GM10248 (cell line): ENCODE data around the gene ATP1A1.

Experiments used
- CTCF ChIA-PET: fragments of 300-600 bp; sonication (Branson Sonifier 250); formaldehyde crosslinking; extraction: SDS; loops from one replicate; lab custom pipeline; 2021; ENCODE audit warnings: antibody characterized with exemption; lab: Yijun Ruan, JAX
- POLR2A ChIA-PET: fragments of 350-650 bp; sonication (Branson Sonifier 250); formaldehyde crosslinking; extraction: SDS; loops from one replicate; lab custom pipeline; 2020; ENCODE audit warnings: antibody characterized with exemption; lab: Yijun Ruan, JAX
- DNase-seq: peaks from one replicate; pipeline ENCODE4 v3.0.0; 2012; ENCODE audit errors: extremely low spot score
- TF ChIP-seq, protein P1 (sequence below): IDR thresholded peaks from 2 replicates; pipeline ENCODE4 v1.5.1; 2012; ENCODE audit warnings: mild to moderate bottlenecking, low read depth; ENCODE audit errors: extremely low read depth, missing control alignments, control extremely low read depth

ATP1A1 gene

GRCh38 chr1:116433275-116434257 lies 60.5 kb downstream of the ATP1A1 start:
- ChIA-PET POLR2A (no interaction called here), CTCF (interaction anchor here (0.9 to 1.2 kb wide), 3 partner anchors 10 to 66 kb away, joined by 3 read pairs; no protein-coding TSS in a partner anchor)
- DNase-seq = no peak
- TF ChIP-seq, protein P1, sequence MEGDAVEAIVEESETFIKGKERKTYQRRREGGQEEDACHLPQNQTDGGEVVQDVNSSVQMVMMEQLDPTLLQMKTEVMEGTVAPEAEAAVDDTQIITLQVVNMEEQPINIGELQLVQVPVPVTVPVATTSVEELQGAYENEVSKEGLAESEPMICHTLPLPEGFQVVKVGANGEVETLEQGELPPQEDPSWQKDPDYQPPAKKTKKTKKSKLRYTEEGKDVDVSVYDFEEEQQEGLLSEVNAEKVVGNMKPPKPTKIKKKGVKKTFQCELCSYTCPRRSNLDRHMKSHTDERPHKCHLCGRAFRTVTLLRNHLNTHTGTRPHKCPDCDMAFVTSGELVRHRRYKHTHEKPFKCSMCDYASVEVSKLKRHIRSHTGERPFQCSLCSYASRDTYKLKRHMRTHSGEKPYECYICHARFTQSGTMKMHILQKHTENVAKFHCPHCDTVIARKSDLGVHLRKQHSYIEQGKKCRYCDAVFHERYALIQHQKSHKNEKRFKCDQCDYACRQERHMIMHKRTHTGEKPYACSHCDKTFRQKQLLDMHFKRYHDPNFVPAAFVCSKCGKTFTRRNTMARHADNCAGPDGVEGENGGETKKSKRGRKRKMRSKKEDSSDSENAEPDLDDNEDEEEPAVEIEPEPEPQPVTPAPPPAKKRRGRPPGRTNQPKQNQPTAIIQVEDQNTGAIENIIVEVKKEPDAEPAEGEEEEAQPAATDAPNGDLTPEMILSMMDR = no peak

DNA sequence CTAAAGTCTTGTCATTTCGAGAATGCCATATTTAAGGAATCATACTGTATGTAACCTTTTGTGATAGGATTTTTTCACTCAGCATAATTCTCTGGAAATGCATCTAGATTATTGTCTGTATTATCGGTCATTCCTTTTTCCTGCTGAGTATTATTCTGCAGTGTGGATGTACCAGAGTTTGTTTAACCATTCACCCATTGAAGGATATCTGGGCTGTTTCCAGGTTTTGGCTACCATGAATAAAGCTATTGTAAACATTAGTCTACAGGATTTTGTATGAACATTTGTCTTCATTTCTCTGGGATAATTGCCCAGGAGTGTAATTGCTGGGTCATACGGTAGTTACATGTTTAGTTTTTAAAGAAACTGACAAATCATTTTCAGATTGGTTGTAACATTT lies 61.8 kb downstream of the ATP1A1 start:
- DNase-seq = no peak
- TF ChIP-seq, protein P1 = no peak
- POLR2A ChIA-PET = no interaction called here
- CTCF ChIA-PET = interaction anchor here (0.9 kb wide), 1 partner anchor 10 kb away, joined by 3 read pairs; no protein-coding TSS in a partner anchor

DNA sequence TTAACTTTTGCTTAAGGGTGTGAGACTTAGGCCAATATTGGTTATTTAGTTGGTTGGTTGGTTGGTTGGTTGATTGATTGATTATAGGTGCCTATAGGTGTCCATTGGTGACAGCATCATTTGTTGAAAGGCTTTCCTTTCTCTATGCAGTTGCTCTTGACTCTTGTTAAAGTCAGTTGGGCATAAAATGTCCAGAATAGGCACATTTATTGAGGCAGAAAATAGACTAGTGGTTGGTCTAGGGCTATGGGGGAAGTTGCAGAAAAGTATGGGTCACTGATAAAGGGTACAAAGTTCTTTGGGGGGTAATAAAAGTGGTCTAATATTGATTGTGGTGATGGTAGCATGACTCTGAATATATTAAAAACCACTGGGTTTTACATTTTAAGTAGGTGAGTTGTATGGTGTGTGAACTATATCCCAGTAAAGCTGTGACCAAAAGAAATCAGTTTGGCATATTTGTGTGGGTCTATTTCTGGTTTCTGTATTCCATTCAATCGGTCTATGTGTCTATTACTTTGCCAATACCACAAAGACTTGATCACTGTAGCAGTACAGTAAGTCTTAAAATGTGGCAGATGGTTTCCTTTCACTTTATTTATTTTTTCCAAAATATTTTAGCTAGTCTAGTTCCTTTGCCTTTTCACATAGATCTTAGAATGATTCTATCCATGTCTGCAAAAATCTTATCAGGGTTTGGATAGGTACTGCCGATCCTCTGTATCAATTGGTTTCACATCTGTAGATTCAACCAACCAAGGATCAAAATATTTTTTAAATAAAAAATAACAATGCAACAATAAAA lies 63.0 kb downstream of the ATP1A1 start:
- POLR2A ChIA-PET = no interaction called here
- TF ChIP-seq, protein P1 = no peak
- no peak for DNase-seq
- CTCF ChIA-PET = interaction anchor here (0.9 kb wide), 1 partner anchor 8 kb away, joined by 3 read pairs; no protein-coding TSS in a partner anchor

- ChIA-PET CTCF (no interaction called here), POLR2A (no interaction called here)
- DNase-seq = no peak
- TF ChIP-seq, protein P1 = no peak
Measured at GRCh38 chr1:116436611-116436970, 63.5 kb downstream of the ATP1A1 start.

DNA sequence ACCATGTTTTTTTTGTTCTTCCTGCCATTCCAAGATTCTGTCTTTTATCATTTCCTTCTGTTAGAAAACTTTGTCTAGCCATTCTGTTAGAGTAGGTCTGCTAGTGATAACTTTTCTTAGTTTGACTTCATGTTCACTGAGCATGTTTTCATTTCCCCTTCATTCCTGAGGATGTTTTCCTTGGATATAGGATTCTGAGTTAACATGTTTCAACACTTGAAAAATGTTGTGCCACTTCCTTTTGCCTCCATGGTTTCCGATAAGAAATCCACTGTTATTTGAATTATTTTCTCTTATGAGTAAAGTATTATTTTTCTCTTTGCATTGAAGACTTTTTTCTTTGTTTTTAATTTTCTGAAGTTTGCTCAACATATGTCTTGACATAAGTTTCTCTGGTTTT lies 66.7 kb downstream of the ATP1A1 start:
- POLR2A ChIA-PET = no interaction called here
- TF ChIP-seq, protein P1 = no peak

DNA sequence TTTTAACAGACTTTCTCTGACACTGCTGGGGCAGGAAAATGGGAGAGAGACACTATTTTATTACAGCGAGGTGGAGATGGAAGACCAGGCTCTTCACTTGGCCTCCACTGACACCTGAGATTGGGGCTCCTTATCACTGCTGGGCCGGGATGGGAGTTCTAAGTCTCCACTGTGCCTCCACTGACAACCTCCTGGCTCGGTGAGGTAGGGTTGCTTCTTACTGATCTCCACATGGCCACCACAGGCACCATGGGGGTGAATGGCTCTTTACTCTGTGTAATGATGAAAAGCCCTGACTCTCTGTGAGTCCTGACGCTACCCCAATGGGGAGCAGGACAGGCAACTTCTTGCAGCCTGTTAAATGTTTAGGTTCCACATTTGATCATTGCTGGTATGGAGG lies 67.7 kb downstream of the ATP1A1 start:
- POLR2A ChIA-PET = no interaction called here
- TF ChIP-seq, protein P1 = no peak
- no peak for DNase-seq
- CTCF ChIA-PET = no interaction called here

More for the DNA sequence above, 66.7 kb downstream of the ATP1A1 start:
- DNase-seq = no peak
- CTCF ChIA-PET = no interaction called here
